Liver (tissue), 9 donors: ENCODE results near the gene FKBP9. TPM values are rescaled to one million over a fixed set of nuclear protein-coding genes. Genes with fewer than 3 reads are reported as not detected.

Source experiments
- DNase-seq: peaks from one replicate; pipeline ENCODE4 v3.0.0-alpha.2; 2017; ENCODE audit warnings: low spot score
- H3K27ac ChIP-seq, 2 donors: one replicate each; pipeline ENCODE4 v1.7.0; 2013; ENCODE audit warnings: inconsistent platforms in 2 of 2, low read length in 2 of 2, control low read depth in 1 of 2, low read depth in 1 of 2, mild to moderate bottlenecking in 1 of 2
- H3K27me3 ChIP-seq, 4 donors: one replicate each; pipeline versions ENCODE4 v1.6.1 to v1.7.0; 2013; ENCODE audit warnings: low read length in 3 of 4, inconsistent platforms in 1 of 4, mild to moderate bottlenecking in 1 of 4, moderate library complexity in 1 of 4; ENCODE audit not compliant: control insufficient read depth in 4 of 4, insufficient read depth in 4 of 4
- H3K36me3 ChIP-seq, 4 donors: one replicate each; pipeline versions ENCODE4 v1.6.1 to v1.7.0; 2013; ENCODE audit warnings: low read length in 3 of 4, mild to moderate bottlenecking in 3 of 4, low read depth in 1 of 4, moderate library complexity in 1 of 4; ENCODE audit not compliant: control insufficient read depth in 4 of 4, insufficient read depth in 3 of 4
- H3K4me1 ChIP-seq, 4 donors: one replicate each; pipeline versions ENCODE4 v1.6.1 to v1.7.0; 2013; ENCODE audit warnings: low read length in 3 of 4, mild to moderate bottlenecking in 3 of 4, moderate library complexity in 1 of 4; ENCODE audit not compliant: control insufficient read depth in 4 of 4, insufficient read depth in 4 of 4
- H3K4me3 ChIP-seq, 3 donors: one replicate each; pipeline versions ENCODE4 v1.6.1 to v1.7.0; 2013; ENCODE audit warnings: low read length in 3 of 3, control low read depth in 1 of 3, low read depth in 1 of 3, mild to moderate bottlenecking in 1 of 3
- H3K9ac ChIP-seq, 2 donors: one replicate each; pipeline ENCODE4 v1.7.0; 2013; ENCODE audit warnings: low read length in 2 of 2, mild to moderate bottlenecking in 2 of 2, moderate library complexity in 2 of 2, control low read depth in 1 of 2, low read depth in 1 of 2
- H3K9me3 ChIP-seq, 4 donors: one replicate each; pipeline versions ENCODE4 v1.6.1 to v1.7.0; 2013; ENCODE audit warnings: low read length in 3 of 4; ENCODE audit not compliant: control insufficient read depth in 4 of 4
- ATF3 ChIP-seq: IDR thresholded peaks from 2 replicates; pipeline ENCODE4 v1.6.1; 2016; ENCODE audit warnings: antibody characterized with exemption
- CTCF ChIP-seq: fragments of 150-350 bp; IDR thresholded peaks from 2 replicates; pipeline ENCODE4 v1.5.1; 2017; ENCODE audit warnings: improper control_type of control experiment, low read depth, low read length; ENCODE audit not compliant: missing input control
- EGR1 ChIP-seq, 2 donors: IDR thresholded peaks; 2 replicates each; pipeline ENCODE4 v1.6.1; 2016 to 2018; ENCODE audit warnings: antibody characterized with exemption in 2 of 2, low read depth in 2 of 2
- FOXA1 ChIP-seq: IDR thresholded peaks from 2 replicates; pipeline ENCODE4 v1.6.1; 2016; ENCODE audit warnings: antibody characterized with exemption
- FOXA2 ChIP-seq: IDR thresholded peaks from 2 replicates; pipeline ENCODE4 v1.6.1; 2016; ENCODE audit warnings: antibody characterized with exemption
- GABPA ChIP-seq, 2 donors: IDR thresholded peaks in 1 of 2; conservative IDR thresholded peaks in 1 of 2; 2 replicates each; pipeline ENCODE4 v1.6.1; 2016; ENCODE audit warnings: antibody characterized with exemption in 2 of 2, mild to moderate bottlenecking in 1 of 2, moderate library complexity in 1 of 2
- JUND ChIP-seq, 2 donors: IDR thresholded peaks; 2 replicates each; pipeline ENCODE4 v1.6.1; 2016; ENCODE audit warnings: antibody characterized with exemption in 2 of 2
- MAX ChIP-seq: IDR thresholded peaks from 2 replicates; pipeline ENCODE4 v1.6.1; 2016; ENCODE audit warnings: antibody characterized with exemption
- NR2F2 ChIP-seq: IDR thresholded peaks from 2 replicates; pipeline ENCODE4 v1.6.1; 2016; ENCODE audit warnings: antibody characterized with exemption
- RAD21 ChIP-seq, 2 donors: IDR thresholded peaks; 2 replicates each; pipeline ENCODE4 v1.6.1; 2016; ENCODE audit warnings: antibody characterized with exemption in 2 of 2, mild to moderate bottlenecking in 2 of 2
- REST ChIP-seq: IDR thresholded peaks from 2 replicates; pipeline ENCODE4 v1.6.1; 2016; ENCODE audit warnings: antibody characterized with exemption, mild to moderate bottlenecking
- RXRA ChIP-seq, 2 donors: IDR thresholded peaks; 2 replicates each; pipeline ENCODE4 v1.6.1; 2017 to 2018; ENCODE audit warnings: antibody characterized with exemption in 2 of 2, mild to moderate bottlenecking in 1 of 2
- SP1 ChIP-seq: IDR thresholded peaks from 2 replicates; pipeline ENCODE4 v1.6.1; 2018; ENCODE audit warnings: antibody characterized with exemption, mild to moderate bottlenecking
- TAF1 ChIP-seq: conservative IDR thresholded peaks from 2 replicates; pipeline ENCODE4 v1.6.1; 2016; ENCODE audit warnings: antibody characterized with exemption, mild to moderate bottlenecking
- ZBTB33 ChIP-seq: IDR thresholded peaks from 2 replicates; pipeline ENCODE4 v1.6.1; 2016; ENCODE audit warnings: antibody characterized with exemption
- WGBS: extraction: QIAGEN DNeasy Blood & Tissue Kit; methylation state at CpG from one replicate; pipeline ENCODE4 v1.1.7; 2013; 5-methylcytosine and 5-hydroxymethylcytosine counted together
- polyA plus RNA-seq, 2 donors: library from polyadenylated mRNA; stranded (reverse) in 1 of 2; unstranded in 1 of 2; fragments of 200-250 nt in 1 of 2; fragments of >200 nt in 1 of 2; fragmentation: Nextera tagmentation in 1 of 2; extraction: Ambion mirVana in 1 of 2; gene quantifications; one replicate each; pipeline versions ENCODE4 v1.2.1 to v1.2.3, GENCODE V29; 2013 to 2015
- total RNA-seq, 2 donors: library from RNA; depleted of rRNA; stranded (reverse); fragments of >200 nt; gene quantifications; one replicate each; pipeline ENCODE4 v1.2.3, GENCODE V29; 2014
- donor health status: healthy.
- donor health status: healthy.
- donor health status: healthy.
- donor health status: healthy.
- donor health status: healthy.

Gene FKBP9
- total and polyA plus RNA-seq, 4 donors = 13.7 to 44.8 (median 20.2) TPM

GRCh38 chr7:32948202-32948601, 9.0 kb upstream of the FKBP9 start:
- peaks cover 0 to 1% (median under 1%) of the 10 kb centered on the region in 4 donors for H3K4me1 ChIP-seq
- no peak for DNase-seq
- no peak overlapping the region for H3K9ac ChIP-seq
- H3K4me3 ChIP-seq = no peak overlapping the region
- no peaks in the 10 kb centered on the region for H3K27me3 ChIP-seq
- H3K36me3 ChIP-seq = no peaks in the 10 kb centered on the region
- peaks cover 5 to 14% (median 8%) of the 10 kb centered on the region in 4 donors for H3K9me3 ChIP-seq
- H3K27ac ChIP-seq = no peak overlapping the region
- no peak for TF ChIP-seq TAF1
- no peak for TF ChIP-seq JUND (IDR thresholded peaks at IDR 0.05)
- no peak for TF ChIP-seq ZBTB33
- TF ChIP-seq CTCF = no peak
- TF ChIP-seq GABPA (IDR thresholded peaks at IDR 0.05 in 1 of 2, conservative IDR thresholded peaks at IDR 0.05 in 1 of 2) = no peak
- no peak for TF ChIP-seq RXRA (IDR thresholded peaks at IDR 0.05)
- no peak for TF ChIP-seq REST
- no peak for TF ChIP-seq MAX
- no peak for TF ChIP-seq RAD21 (IDR thresholded peaks at IDR 0.05)
- no peak for TF ChIP-seq SP1
- TF ChIP-seq ATF3 = no peak
- no peak for TF ChIP-seq FOXA2
- WGBS = 90% methylated on average over 4 of the region's 4 CpGs

- Histone ChIP-seq H3K27ac (no peak overlapping the region), H3K9me3 (peaks cover 5 to 10% (median 7%) of the 10 kb centered on the region in 4 donors), H3K9ac (no peak overlapping the region), H3K4me1 (peaks cover 0 to 7% (median under 1%) of the 10 kb centered on the region in 4 donors), H3K27me3 (no peaks in the 10 kb centered on the region), H3K36me3 (no peaks in the 10 kb centered on the region), H3K4me3 (no peak overlapping the region)
- 93% methylated on average over 1 of the region's 1 CpG for WGBS
- DNase-seq = no peak
- no peak for TF ChIP-seq NR2F2
- no peak for TF ChIP-seq FOXA1
- no peak for TF ChIP-seq MAX
- TF ChIP-seq JUND (IDR thresholded peaks at IDR 0.05) = no peak
- no peak for TF ChIP-seq CTCF
- TF ChIP-seq REST = no peak
- no peak for TF ChIP-seq EGR1 (IDR thresholded peaks at IDR 0.05; ENCODE audit: low read depth in 2 of 2)
- no peak for TF ChIP-seq RXRA (IDR thresholded peaks at IDR 0.05)
- TF ChIP-seq SP1 = no peak
Observed at GRCh38 chr7:32952876-32953275, 4.4 kb upstream of the FKBP9 start.
